ENCODE measurements around the gene ZNRF2. TPM values are rescaled to one million over a fixed set of nuclear protein-coding genes. Genes with fewer than 3 reads are reported as not detected.

ZNRF2 gene
- total and polyA plus RNA-seq, 2 experiments from 2014 or later = 11.0 to 18.8 TPM

GRCh38 chr7:30310674-30311362 lies 26.4 kb downstream of the ZNRF2 start:
- TF ChIP-seq CTCF (IDR thresholded peaks at IDR 0.05; ENCODE audit: poor library complexity) (no peak), EZH2phosphoT487 (IDR thresholded peaks at IDR 0.05; ENCODE audit: low read depth, severe bottlenecking, unreplicated experiment) (no peak), EZH2 (IDR thresholded peaks at IDR 0.05; ENCODE audit: borderline replicate concordance) (no peak)
- no peak for DNase-seq (ENCODE audit: low spot score)
- Histone ChIP-seq H3K4me1 (ENCODE audit: insufficient read depth) (no peaks in the 10 kb centered on the region), H4K20me1 (ENCODE audit: insufficient read depth, poor library complexity, severe bottlenecking) (no peaks in the 10 kb centered on the region), H3K4me3 (no peak overlapping the region), H3K9me3 (ENCODE audit: low read depth) (no peaks in the 10 kb centered on the region), H3K27ac (no peak overlapping the region), H3K36me3 (replicated peaks; ENCODE audit: insufficient read depth, low read depth) (no peaks in the 10 kb centered on the region), H3K79me2 (peaks cover 98% of the 10 kb centered on the region), H3K4me2 (no peak overlapping the region), H3K27me3 (no peaks in the 10 kb centered on the region), H2AFZ (no peak overlapping the region), H3K9me2 (replicated peaks; ENCODE audit: insufficient read depth) (no peaks in the 10 kb centered on the region)
- WGBS (ENCODE audit: low lambda C conversion rate, missing lambda C conversion rate) = 86% methylated on average over 9 of the region's 9 CpGs

DNA sequence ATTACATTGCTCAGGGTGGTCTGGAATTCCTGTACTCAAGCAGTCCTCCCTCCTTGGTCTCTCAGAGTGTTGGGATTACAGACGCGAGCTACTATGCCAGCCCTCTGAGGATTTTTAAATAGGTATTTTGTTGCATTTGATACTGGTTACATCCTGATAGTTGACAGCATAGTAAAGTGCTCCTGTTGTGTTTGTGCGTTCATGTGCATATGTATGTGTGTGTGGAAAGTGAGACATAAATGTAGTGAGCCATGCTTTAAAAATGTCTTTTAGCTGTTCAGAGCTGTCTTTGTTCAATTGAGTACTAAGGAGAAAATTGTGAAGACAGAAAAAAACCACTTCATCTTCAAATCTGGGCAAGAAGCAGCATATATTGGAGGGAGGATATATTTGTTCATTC lies 27.8 kb downstream of the ZNRF2 start:
- Histone ChIP-seq H4K20me1 (ENCODE audit: insufficient read depth, poor library complexity, severe bottlenecking) (no peaks in the 10 kb centered on the region), H2AFZ (no peak overlapping the region), H3K4me2 (no peak overlapping the region), H3K27ac (no peak overlapping the region), H3K79me2 (peaks cover 98% of the 10 kb centered on the region), H3K9me2 (replicated peaks; ENCODE audit: insufficient read depth) (no peaks in the 10 kb centered on the region), H3K9me3 (ENCODE audit: low read depth) (no peaks in the 10 kb centered on the region), H3K27me3 (no peaks in the 10 kb centered on the region), H3K36me3 (replicated peaks; ENCODE audit: insufficient read depth, low read depth) (no peaks in the 10 kb centered on the region), H3K4me1 (ENCODE audit: insufficient read depth) (no peaks in the 10 kb centered on the region), H3K4me3 (no peak overlapping the region)
- TF ChIP-seq EZH2 (IDR thresholded peaks at IDR 0.05; ENCODE audit: borderline replicate concordance) (no peak), CTCF (IDR thresholded peaks at IDR 0.05; ENCODE audit: poor library complexity) (no peak), EZH2phosphoT487 (IDR thresholded peaks at IDR 0.05; ENCODE audit: low read depth, severe bottlenecking, unreplicated experiment) (no peak)
- 61% methylated on average over 3 of the region's 3 CpGs for WGBS (ENCODE audit: low lambda C conversion rate, missing lambda C conversion rate)
- no peak for DNase-seq (ENCODE audit: low spot score)

GRCh38 chr7:30313348-30313747 lies 29.0 kb downstream of the ZNRF2 start:
- Histone ChIP-seq H3K4me2 (no peak overlapping the region), H3K27ac (no peak overlapping the region), H3K36me3 (replicated peaks; ENCODE audit: insufficient read depth, low read depth) (no peaks in the 10 kb centered on the region), H3K4me1 (ENCODE audit: insufficient read depth) (no peaks in the 10 kb centered on the region), H3K79me2 (peaks cover 98% of the 10 kb centered on the region), H3K4me3 (no peak overlapping the region), H3K9me3 (ENCODE audit: low read depth) (no peaks in the 10 kb centered on the region), H3K9me2 (replicated peaks; ENCODE audit: insufficient read depth) (no peaks in the 10 kb centered on the region), H2AFZ (no peak overlapping the region), H4K20me1 (ENCODE audit: insufficient read depth, poor library complexity, severe bottlenecking) (no peaks in the 10 kb centered on the region), H3K27me3 (no peaks in the 10 kb centered on the region)
- no peak for TF ChIP-seq EZH2phosphoT487 (IDR thresholded peaks at IDR 0.05; ENCODE audit: low read depth, severe bottlenecking, unreplicated experiment)
- TF ChIP-seq EZH2 (IDR thresholded peaks at IDR 0.05; ENCODE audit: borderline replicate concordance) = no peak
- TF ChIP-seq CTCF (IDR thresholded peaks at IDR 0.05; ENCODE audit: poor library complexity) = no peak
- DNase-seq (ENCODE audit: low spot score) = no peak
- 86% methylated on average over 3 of the region's 3 CpGs for WGBS (ENCODE audit: low lambda C conversion rate, missing lambda C conversion rate)
